Urinary bladder (tissue), 4 donors: ENCODE results near the gene KDM6A. TPM values are rescaled to one million over a fixed set of nuclear protein-coding genes. Genes with fewer than 3 reads are reported as not detected.
"Not testable (repeated sequence)": the region's sequence is repeated elsewhere in the genome, so short reads cannot be mapped to it uniquely, and the experiment has no call there.

Source experiments
- DNase-seq: peaks from one replicate; pipeline ENCODE4 v3.0.0-alpha.2; 2015; ENCODE audit errors: extremely low spot score
- H3K27ac ChIP-seq: one replicate; pipeline ENCODE4 v1.5.1; 2013; ENCODE audit warnings: low read depth, mild to moderate bottlenecking, moderate library complexity
- H3K36me3 ChIP-seq: one replicate; pipeline ENCODE4 v1.6.1; 2013; ENCODE audit warnings: mild to moderate bottlenecking, moderate library complexity; ENCODE audit not compliant: insufficient read depth
- H3K4me1 ChIP-seq: one replicate; pipeline ENCODE4 v1.6.1; 2013; ENCODE audit warnings: mild to moderate bottlenecking, moderate library complexity; ENCODE audit not compliant: insufficient read depth
- H3K4me3 ChIP-seq: one replicate; pipeline ENCODE4 v1.5.1; 2013; ENCODE audit warnings: low read depth, low read length
- WGBS: extraction: QIAGEN DNeasy Blood & Tissue Kit; methylation state at CpG from one replicate; pipeline ENCODE4 v1.1.7; 2013; 5-methylcytosine and 5-hydroxymethylcytosine counted together
- polyA plus RNA-seq: library from polyadenylated mRNA; stranded (reverse); fragments of 200-250 nt; gene quantifications from one replicate; pipeline ENCODE4 v1.2.3, GENCODE V29; 2013
- total RNA-seq: library from RNA; depleted of rRNA; stranded (reverse); fragments of >200 nt; gene quantifications from one replicate; pipeline ENCODE4 v1.2.3, GENCODE V29; 2014
- donor health status: healthy with polysubstance abuse.
- donor health status: healthy.

Gene KDM6A
- total and polyA plus RNA-seq, 2 donors, result 9.9 to 119 TPM

GRCh38 chrX:44874420-44875184 is 1.6 kb downstream of the KDM6A start:
- H3K27ac ChIP-seq, result peak overlapping the region; percentile 98
- WGBS, result under 1% methylated on average over 14 of the region's 14 CpGs
- no peaks in the 10 kb centered on the region for H3K36me3 ChIP-seq
- DNase-seq, result no peak
- no peaks in the 10 kb centered on the region for H3K4me1 ChIP-seq
- H3K4me3 ChIP-seq, result peak overlapping the region; percentile 75

DNA sequence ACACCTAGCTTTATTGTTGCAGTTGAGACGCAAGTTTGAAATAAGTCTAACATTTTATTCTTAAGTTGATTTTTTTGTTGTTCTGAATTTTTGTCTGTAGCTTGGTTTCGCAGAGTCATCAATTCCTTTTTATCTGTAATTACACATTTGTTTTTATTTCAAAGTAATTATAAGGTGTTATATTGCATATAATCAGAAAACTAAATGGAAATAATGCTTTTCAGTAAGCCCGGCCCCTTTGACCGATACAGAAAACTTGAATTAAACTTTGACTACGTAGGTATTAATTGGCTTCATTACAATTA is 2.1 kb downstream of the KDM6A start:
- DNase-seq, result no peak
- WGBS, result 12% methylated on average over 5 of the region's 5 CpGs
- Histone ChIP-seq H3K4me1 (no peaks in the 10 kb centered on the region), H3K4me3 (peak overlapping the region; percentile 75), H3K27ac (no peak overlapping the region), H3K36me3 (no peaks in the 10 kb centered on the region)

- Histone ChIP-seq H3K27ac (no peak overlapping the region), H3K36me3 (no peaks in the 10 kb centered on the region), H3K4me1 (no peaks in the 10 kb centered on the region), H3K4me3 (no peak overlapping the region)
- DNase-seq, result no peak
- WGBS, result 14% methylated on average over 4 of the region's 4 CpGs
Observed at GRCh38 chrX:44876086-44876485, 3.1 kb downstream of the KDM6A start.

DNA sequence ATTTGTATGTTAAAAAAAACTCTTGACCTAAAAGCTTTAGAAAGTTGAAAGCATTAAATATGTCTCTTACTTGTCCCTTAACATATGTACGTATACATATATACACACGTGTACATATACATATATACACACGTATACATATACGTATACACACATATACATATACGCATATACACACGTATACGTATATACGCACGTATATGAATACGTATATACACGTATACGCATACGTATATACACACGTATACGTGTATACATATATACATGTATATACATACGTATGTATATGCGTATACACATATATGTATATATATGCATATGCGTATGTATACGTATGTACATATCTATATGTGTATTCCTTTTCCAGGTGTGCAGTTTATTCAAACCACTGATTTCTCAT is 3.8 kb downstream of the KDM6A start:
- Histone ChIP-seq H3K36me3 (no peaks in the 10 kb centered on the region), H3K4me1 (no peaks in the 10 kb centered on the region), H3K4me3 (no peak overlapping the region), H3K27ac (no peak overlapping the region)
- no peak for DNase-seq
- WGBS, result 84% methylated on average over 19 of the region's 19 CpGs

DNA sequence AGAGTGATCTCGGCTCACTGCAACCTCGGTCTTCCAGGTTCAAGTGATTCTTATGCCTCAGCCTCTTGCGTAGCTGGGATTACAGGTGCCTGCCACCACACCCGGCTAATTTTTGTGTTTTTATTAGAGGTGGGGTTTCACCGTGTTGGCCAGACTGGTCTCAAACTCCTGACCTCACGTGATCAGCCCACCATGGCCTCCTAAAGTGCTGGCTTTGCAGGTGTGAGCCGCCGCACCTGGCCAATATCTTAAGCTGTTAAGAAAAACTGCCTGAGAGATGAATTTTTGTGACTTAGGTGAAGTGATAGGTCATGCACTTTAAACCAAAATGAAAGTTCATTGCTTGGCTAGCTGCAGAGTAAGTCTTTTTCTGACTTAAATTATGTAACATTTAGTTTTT is 5.8 kb downstream of the KDM6A start:
- no peaks in the 10 kb centered on the region for H3K36me3 ChIP-seq
- no peak overlapping the region for H3K4me3 ChIP-seq
- no peaks in the 10 kb centered on the region for H3K4me1 ChIP-seq
- no peak for DNase-seq
- H3K27ac ChIP-seq, result no peak overlapping the region
- WGBS, result 84% methylated on average over 8 of the region's 8 CpGs

DNA sequence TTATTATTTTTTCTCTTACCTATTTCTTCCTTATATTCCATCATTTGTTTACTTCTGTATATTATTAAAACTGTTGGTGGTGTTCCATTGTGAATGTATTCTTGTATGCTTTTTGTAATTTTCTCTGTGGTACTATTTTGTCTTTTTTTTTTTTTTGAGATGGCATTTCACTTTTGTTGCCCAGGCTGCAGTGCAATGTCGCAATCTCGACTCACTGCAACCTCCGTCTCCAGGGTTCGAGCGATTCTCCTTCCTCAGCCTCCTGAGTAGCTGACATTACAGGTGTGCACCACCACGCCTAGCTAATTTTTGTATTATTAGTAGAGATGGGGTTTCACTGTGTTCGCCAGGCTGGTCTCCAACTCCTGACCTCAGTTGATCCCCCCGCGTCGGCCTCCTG is 8.6 kb downstream of the KDM6A start:
- Histone ChIP-seq H3K4me1 (no peaks in the 10 kb centered on the region), H3K27ac (no peak overlapping the region), H3K4me3 (no peak overlapping the region), H3K36me3 (no peaks in the 10 kb centered on the region)
- DNase-seq, result no peak
- 87% methylated on average over 10 of the region's 10 CpGs for WGBS

DNA sequence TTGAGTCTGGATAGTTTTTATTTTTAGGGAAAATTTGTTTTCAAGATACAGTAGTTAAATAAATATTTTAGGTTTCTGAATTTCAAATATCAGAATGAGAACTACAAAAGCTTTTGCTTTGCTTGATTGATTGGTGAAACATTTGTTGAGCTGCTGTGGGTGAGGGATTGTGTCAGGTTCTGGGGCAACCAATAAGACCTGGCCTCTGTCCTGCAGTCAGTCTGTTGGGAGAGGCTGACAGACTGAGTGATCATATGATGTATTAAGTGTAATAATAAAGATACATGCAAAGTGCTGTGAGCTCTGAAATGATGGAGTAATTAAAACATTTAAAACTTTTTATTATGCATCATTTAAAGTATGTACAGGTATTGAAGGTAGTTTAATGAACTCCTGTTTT is 9.6 kb downstream of the KDM6A start:
- Histone ChIP-seq H3K4me1 (no peaks in the 10 kb centered on the region), H3K27ac (no peak overlapping the region), H3K36me3 (no peaks in the 10 kb centered on the region), H3K4me3 (no peak overlapping the region)
- DNase-seq, result no peak

DNA sequence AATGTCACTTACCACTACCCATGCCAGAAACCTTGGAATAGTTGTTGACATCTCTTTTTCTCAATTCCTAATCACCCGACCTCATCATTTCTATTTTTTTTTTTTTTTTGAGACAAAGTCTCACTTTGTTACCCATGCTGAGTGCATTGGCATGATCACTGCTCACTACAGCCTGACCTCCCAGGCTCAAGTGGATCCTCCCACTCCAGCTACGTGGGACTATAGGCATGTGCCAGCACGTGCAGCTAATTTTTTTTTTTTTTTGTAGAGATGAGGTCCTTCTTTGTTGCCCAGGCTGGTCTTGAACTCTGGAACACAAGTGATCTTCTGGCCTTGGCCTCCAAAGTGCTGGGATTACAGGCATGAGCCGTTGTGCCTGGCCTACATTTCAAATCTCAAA is 12.0 kb downstream of the KDM6A start:
- Histone ChIP-seq H3K36me3 (no peaks in the 10 kb centered on the region), H3K4me1 (no peaks in the 10 kb centered on the region), H3K4me3 (no peak overlapping the region), H3K27ac (no peak overlapping the region)
- WGBS, result 53% methylated on average over 4 of the region's 4 CpGs
- DNase-seq, result no peak

DNA sequence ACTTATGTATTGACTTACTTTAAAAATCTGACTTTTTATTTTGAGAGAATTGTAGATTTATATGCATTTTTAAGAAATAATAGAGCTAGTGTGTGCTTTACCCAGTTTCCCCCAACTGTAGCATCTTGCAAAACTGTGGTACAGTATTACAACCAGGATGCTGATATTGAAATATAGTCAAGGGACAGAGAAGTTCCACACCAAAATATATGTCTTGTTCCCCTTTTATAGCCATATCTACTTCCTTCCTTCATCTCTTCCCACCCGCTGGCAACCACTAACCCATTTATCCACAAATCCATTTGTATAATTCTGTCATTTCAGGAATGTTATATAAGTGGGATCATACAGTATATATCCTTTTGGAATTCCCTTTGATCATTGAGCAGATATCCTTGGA is 16.8 kb downstream of the KDM6A start:
- Histone ChIP-seq H3K4me1 (no peaks in the 10 kb centered on the region), H3K27ac (no peak overlapping the region), H3K36me3 (no peaks in the 10 kb centered on the region), H3K4me3 (no peak overlapping the region)
- DNase-seq, result no peak
- 83% methylated on average over 1 of the region's 1 CpG for WGBS

DNA sequence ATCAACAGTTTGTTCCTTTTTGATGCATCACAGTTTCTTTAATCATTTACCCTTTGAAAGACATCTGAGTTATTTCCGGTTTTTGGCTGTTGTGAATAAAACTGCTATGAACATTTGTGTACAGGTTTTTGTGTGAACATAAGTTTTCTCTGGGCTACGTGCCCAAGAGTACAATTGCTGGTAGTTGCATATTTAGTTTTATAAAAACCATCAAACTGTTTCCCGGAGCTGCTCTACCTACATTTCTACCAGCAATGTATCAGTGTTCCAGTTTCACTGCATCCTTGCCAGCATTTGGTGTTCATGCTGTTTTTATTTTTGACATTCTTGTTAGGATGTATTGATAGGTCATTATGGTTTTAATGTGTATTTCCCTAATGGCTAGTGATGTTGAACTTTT is 17.3 kb downstream of the KDM6A start:
- Histone ChIP-seq H3K4me3 (no peak overlapping the region), H3K36me3 (no peaks in the 10 kb centered on the region), H3K27ac (no peak overlapping the region), H3K4me1 (no peaks in the 10 kb centered on the region)
- 51% methylated on average over 3 of the region's 3 CpGs for WGBS
- DNase-seq, result no peak

GRCh38 chrX:44890687-44891086 is 17.7 kb downstream of the KDM6A start:
- not testable (repeated sequence) for H3K27ac ChIP-seq, H3K4me1 ChIP-seq, DNase-seq, H3K4me3 ChIP-seq, H3K36me3 ChIP-seq
- 96% methylated on average over 10 of the region's 10 CpGs for WGBS

GRCh38 chrX:44891642-44892041 is 18.7 kb downstream of the KDM6A start:
- no peak for DNase-seq
- 90% methylated on average over 6 of the region's 6 CpGs for WGBS
- no peaks in the 10 kb centered on the region for H3K4me1 ChIP-seq
- H3K36me3 ChIP-seq, result no peaks in the 10 kb centered on the region
- H3K4me3 ChIP-seq, result no peak overlapping the region
- no peak overlapping the region for H3K27ac ChIP-seq

- H3K36me3 ChIP-seq, result no peaks in the 10 kb centered on the region
- H3K27ac ChIP-seq, result no peak overlapping the region
- no peak for DNase-seq
- H3K4me3 ChIP-seq, result no peak overlapping the region
- WGBS, result 100% methylated on average over 2 of the region's 2 CpGs
- peaks cover 1% of the 10 kb centered on the region for H3K4me1 ChIP-seq
Observed at GRCh38 chrX:44896876-44897186, 23.8 kb downstream of the KDM6A start.

- Histone ChIP-seq H3K4me3 (no peak overlapping the region), H3K36me3 (no peaks in the 10 kb centered on the region), H3K27ac (no peak overlapping the region), H3K4me1 (peaks cover 1% of the 10 kb centered on the region)
- 94% methylated on average over 2 of the region's 2 CpGs for WGBS
- no peak for DNase-seq
Observed at GRCh38 chrX:44897539-44897938, 24.6 kb downstream of the KDM6A start.
